Bronchial epithelial cell (primary cell): Measurements from ENCODE around the gene CCNJ. TPM values are rescaled to one million over a fixed set of nuclear protein-coding genes. Genes with fewer than 3 reads are reported as not detected.
A peak's percentile ranks its signal among the peaks of the same experiment; 100 is the strongest.
"Not testable (repeated sequence)": the region's sequence is repeated elsewhere in the genome, so short reads cannot be mapped to it uniquely, and the experiment has no call there.

Experiments used
- DNase-seq: peaks from one replicate; pipeline ENCODE4 v3.0.0-alpha.2; 2010; ENCODE audit warnings: low read depth
- FAIRE-seq: peaks from 2 replicates; lab custom pipeline; 2011; peaks lifted over from hg19 to GRCh38; lab: Jason Lieb, UNC
- H3K27me3 ChIP-seq: 2 replicates; pipeline ENCODE4 v1.5.1; 2011; ENCODE audit warnings: low read length; ENCODE audit not compliant: control insufficient read depth, insufficient read depth
- H3K36me3 ChIP-seq: 2 replicates; pipeline ENCODE4 v1.5.1; 2011; ENCODE audit warnings: low read length; ENCODE audit not compliant: control insufficient read depth, insufficient read depth
- H3K4me3 ChIP-seq: 2 replicates; pipeline ENCODE4 v1.5.1; 2011; ENCODE audit warnings: mild to moderate bottlenecking, low read depth, low read length, control low read depth
- total RNA-seq: library from RNA; depleted of rRNA; stranded (reverse); fragments of >200 nt; gene quantifications from 2 replicates; pipeline ENCODE4 v1.2.1, GENCODE V29; 2014
- TF ChIP-seq, protein P1 (sequence below): IDR thresholded peaks from 2 replicates; pipeline ENCODE4 v1.5.1; 2011; ENCODE audit warnings: mild to moderate bottlenecking, moderate library complexity, low read length, control low read depth, inconsistent platforms; ENCODE audit not compliant: insufficient read depth, severe bottlenecking

Gene CCNJ, protein sequence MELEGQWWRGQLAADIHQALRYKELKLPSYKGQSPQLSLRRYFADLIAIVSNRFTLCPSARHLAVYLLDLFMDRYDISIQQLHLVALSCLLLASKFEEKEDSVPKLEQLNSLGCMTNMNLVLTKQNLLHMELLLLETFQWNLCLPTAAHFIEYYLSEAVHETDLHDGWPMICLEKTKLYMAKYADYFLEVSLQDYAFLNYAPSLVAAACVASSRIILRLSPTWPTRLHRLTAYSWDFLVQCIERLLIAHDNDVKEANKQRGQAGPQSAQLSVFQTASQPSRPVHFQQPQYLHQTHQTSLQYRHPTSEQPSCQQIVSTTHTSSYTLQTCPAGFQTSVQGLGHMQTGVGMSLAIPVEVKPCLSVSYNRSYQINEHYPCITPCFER
- 10.1 and 10.5 TPM in 2 replicates for total RNA-seq

DNA sequence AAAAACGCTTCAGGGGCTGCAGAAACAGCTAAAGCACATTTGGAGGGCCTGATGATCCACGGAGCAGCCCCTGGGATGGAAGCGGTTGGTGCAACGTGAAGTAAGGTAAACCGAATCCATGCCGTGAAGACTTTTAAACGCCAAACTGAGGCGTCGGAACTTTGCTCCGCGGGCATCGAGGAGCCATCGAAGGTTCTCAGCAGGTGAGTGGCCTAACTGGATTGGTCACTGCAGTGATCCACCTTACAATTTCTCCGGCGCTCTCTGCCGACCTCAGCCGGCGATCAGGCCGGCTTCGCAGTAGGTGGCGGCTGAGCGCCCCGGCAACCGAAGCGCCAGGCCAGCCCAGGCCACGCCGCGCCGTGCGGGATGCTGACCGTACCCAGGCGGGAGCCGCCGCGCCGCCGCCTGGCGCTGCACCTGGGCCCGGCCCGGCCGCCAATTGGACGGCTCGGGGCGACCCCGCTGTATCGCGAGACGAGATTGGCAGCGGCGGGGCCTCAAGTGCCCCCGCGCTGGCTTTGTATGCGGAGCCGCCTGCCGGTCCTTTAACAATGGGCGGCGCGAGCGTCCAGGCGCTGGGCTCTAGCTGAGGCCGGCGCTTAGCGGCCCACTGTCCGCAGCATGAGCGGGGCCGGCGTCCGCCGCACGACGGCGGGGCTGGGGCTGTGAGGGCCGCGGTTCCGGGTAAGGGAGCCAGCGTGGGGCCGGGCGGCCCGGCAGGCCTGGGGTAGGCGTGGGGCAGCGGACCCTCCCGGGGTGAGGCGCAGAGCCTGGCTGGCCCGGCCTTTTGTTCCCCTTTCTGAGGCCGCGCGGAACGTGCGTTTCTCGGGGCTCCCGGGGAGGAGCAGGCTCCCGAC lies at the start of gene CCNJ:
Gene CCNJ (plus strand): TSS at position 551 of the 860 bp plus-strand sequence. CDS start 811 bp downstream, outside the sequence.
- H3K27me3 ChIP-seq, result no peaks in the 10 kb centered on the region
- H3K4me3 ChIP-seq, result peak within 1 kb of the TSS; percentile 90
- FAIRE-seq (no peak), DNase-seq (peak; percentile 72)
- TF ChIP-seq, protein P1, sequence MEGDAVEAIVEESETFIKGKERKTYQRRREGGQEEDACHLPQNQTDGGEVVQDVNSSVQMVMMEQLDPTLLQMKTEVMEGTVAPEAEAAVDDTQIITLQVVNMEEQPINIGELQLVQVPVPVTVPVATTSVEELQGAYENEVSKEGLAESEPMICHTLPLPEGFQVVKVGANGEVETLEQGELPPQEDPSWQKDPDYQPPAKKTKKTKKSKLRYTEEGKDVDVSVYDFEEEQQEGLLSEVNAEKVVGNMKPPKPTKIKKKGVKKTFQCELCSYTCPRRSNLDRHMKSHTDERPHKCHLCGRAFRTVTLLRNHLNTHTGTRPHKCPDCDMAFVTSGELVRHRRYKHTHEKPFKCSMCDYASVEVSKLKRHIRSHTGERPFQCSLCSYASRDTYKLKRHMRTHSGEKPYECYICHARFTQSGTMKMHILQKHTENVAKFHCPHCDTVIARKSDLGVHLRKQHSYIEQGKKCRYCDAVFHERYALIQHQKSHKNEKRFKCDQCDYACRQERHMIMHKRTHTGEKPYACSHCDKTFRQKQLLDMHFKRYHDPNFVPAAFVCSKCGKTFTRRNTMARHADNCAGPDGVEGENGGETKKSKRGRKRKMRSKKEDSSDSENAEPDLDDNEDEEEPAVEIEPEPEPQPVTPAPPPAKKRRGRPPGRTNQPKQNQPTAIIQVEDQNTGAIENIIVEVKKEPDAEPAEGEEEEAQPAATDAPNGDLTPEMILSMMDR, result peak; percentile 17
- peaks cover 2% of the 10 kb centered on the region for H3K36me3 ChIP-seq

DNA sequence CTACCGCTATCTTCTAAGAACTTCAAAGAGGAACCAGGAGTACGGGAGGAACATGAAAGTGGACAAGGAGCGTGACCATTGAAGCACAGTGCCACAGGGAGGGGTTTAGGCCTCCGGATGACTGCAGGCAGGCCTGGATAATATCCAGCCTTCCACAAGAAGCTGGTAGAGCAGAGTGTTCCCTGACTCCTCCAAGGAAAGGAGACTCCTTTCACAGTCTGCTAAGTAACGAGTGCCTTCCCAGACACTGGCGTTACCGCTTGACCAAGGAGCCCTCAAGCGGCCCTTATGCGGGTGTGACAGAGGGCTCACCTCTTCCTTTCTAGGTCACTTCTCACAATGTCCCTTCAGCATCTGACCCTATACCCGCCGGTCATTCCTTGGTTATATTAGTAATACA lies 49.0 kb upstream of the CCNJ start:
- not testable (repeated sequence) for H3K4me3 ChIP-seq, H3K36me3 ChIP-seq, FAIRE-seq, DNase-seq, H3K27me3 ChIP-seq

DNA sequence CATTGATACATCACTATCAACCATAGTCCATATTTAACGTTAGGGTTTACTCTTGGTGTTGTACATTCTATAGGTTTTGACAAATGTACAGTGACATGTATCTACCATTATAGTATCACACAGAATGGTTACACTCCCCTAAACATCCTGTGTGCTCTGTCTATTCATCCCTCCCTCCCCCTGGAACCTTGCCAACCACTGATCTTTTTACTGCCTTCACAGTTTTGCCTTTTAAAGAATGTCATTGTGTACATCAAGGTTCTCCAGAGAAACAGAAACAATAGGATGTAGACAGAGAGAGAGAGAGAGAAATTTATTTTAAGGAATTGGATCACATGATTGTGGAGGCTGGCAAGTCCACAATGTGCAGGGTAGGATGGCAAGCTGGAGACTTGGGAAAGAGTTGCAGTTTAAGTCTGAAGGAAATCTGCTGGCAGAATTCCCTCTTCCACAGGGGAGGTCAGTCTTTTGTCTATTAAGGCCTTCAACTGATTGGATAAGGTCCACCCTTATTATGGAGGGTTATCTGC lies 45.1 kb upstream of the CCNJ start:
- Histone ChIP-seq H3K27me3 (no peaks in the 10 kb centered on the region), H3K4me3 (no peak overlapping the region), H3K36me3 (no peaks in the 10 kb centered on the region)
- TF ChIP-seq, protein P1, result no peak
- FAIRE-seq (no peak), DNase-seq (no peak)

DNA sequence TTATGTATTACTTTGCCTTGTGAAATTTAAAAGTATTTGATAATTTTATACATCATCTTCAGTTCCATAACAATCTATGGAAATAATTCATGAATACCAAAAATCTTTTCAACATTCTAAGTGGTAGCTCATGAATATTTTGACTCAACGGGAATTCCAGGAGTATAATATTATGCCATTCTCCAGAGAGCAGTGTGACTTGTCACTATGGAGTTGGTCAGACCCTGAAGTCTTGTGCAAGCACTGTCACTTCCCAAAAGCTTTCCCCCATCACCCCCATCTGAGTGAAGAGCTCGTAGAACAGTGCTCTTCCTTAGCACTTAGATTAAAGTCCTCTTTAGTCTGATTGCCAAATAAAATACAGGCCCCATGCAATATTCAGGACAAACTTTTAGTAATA lies 29.4 kb upstream of the CCNJ start:
- TF ChIP-seq, protein P1, result no peak
- H3K4me3 ChIP-seq, result no peak overlapping the region
- DNase-seq (no peak), FAIRE-seq (no peak)
- H3K36me3 ChIP-seq, result no peaks in the 10 kb centered on the region
- no peaks in the 10 kb centered on the region for H3K27me3 ChIP-seq

DNA sequence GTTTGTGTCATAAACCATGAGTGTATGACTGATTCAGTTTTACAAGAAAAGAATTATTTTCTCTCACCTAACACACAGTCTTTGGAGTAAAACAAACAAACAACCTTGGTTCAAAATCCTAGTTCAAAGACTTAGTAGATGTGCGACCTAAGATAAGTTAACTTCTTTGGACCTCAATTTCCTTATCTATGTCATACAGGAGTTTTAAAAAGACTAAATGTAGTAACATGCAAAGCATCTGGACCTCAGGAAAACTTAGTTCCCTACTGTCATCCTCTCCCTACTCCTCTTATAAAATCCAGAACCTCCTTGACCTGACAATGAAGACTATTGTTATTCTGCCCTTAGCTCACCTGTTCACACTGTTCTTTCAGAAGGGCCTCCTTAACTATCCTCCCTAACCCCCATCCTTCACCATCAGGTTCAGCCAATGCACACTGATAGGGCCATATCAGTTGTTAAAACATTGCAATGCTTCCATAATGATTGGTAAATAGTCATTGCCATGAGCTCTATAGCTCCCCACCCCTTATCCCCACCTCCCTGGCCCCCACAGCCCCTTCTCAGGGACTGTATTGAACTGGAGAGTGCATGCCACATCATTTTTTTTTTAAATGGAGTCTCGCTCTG lies 28.8 kb upstream of the CCNJ start:
- H3K27me3 ChIP-seq, result no peaks in the 10 kb centered on the region
- no peaks in the 10 kb centered on the region for H3K36me3 ChIP-seq
- no peak for FAIRE-seq
- H3K4me3 ChIP-seq, result no peak overlapping the region
- DNase-seq, result no peak
- TF ChIP-seq, protein P1, result no peak
